ENCODE data around the gene CNTNAP2.
A peak's percentile ranks its signal among the peaks of the same experiment; 100 is the strongest.

Gene CNTNAP2

DNA sequence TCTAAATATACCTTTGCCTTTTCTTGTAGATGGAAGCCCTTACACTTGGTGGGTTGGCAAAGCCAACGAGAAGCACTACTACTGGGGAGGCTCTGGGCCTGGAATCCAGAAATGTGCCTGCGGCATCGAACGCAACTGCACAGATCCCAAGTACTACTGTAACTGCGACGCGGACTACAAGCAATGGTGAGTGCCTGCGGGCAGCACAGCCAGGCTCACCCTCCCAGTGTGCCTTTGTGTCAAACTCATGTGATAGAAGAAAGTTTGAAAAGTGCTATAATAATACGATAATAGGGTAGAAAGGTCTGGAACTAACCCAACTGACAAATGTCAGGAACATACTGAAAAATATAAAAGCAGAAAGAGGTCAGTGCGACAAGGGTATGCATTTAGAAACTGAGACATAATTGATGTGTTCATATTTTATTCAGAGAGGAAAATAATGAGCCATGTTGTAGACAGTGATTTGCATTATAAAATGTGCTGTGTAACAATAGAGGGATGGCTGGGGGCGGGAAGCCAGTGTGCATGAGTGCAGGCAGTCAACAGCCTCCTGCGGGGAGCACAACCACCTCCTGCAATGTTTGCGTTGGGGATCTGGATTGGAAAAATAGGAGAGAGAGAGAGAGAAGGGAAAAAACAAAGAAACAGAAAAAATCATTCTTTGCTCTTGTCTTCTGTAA is 1787.1 kb downstream of the CNTNAP2 start:
- no peak for DNase-seq

DNA sequence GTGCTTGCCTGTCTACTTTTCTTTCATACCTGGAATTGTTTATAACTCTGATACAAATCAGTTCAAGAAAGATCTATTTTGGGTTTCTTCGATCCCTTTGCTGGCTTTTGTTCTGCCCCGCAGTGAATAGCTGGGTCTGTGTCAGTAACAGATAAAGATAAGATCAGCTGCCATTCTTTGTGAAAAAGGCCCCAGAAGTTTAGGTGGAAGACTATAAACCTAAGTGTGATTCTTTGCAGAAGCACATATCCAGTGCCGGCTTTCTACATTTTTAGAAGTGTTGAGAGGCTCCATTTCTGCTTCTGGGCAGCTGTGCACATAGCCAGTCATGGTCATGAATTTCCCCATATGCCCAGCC is 1787.6 kb downstream of the CNTNAP2 start:
- no peak for DNase-seq

DNA sequence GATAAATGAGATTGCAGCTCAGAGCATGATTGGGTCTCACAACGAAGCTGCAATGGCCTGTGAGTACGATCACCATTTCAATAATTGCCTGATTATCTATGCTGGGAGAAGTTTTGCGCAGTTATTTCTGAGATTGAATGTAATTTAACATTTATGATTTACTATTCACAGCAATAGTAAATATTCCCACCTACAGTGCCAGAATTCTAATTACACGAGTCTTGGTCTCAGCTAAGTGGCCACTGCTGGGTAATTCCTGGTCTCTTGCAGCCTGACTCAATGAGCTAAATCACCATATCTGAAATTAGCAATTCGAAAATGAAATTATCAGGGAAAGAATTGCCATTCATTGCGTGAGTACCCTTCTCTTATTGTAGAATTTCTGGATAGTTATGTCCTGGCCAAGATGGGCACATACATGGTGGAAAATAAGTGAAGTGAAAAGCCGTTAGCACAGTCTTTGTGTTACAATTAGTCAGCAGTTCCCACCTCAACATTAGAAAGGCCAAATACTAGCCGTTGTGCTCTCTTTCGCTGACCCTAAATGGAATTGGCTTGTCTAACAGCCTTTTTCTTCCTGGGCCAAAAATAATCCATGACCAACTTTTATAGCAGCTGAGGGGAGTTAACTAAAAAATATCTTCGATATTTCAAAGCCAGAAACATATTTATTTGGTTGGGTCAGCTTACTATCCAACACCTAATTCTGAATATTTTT is 1793.0 kb downstream of the CNTNAP2 start:
- DNase-seq: no peak

DNA sequence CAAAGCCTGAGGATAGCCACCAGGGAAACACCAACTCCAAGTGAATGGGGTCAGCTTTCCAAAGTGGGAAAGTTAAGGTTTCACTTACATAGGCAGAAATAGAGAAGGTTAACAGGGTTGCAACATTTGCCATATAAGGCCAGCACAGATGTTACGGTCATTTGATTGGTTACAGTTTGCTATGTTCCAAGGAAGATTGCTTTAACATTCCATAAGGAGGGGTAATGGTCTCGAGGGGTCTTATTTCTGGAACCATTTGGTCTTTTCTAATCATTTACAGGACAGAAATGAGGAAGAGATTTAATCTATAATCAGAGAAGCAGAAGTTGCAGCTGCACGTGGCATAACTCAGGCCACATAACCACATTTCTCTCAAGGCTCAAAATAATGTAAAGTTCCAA is 1794.6 kb downstream of the CNTNAP2 start:
- DNase-seq: peak; percentile 14

DNA sequence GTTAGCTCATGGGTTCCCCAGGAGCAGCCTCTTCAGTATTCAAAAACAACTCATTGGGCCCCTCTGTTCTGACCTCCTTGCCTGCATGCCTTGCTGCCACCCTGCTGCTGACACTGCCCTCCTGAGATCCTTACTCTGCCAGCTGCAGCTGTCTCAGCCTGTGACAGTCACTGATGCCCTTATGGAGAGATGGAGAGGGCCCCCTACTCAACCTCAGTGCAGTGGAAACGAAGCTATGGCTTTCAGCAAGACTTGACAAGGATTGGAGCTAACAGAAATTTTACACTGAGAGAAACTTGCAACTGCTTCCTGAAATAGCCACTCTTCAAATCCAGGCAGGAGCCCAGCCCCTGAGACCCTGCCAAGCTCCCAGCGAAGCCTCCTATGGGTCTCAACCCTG is 1795.7 kb downstream of the CNTNAP2 start:
- no peak for DNase-seq

DNA sequence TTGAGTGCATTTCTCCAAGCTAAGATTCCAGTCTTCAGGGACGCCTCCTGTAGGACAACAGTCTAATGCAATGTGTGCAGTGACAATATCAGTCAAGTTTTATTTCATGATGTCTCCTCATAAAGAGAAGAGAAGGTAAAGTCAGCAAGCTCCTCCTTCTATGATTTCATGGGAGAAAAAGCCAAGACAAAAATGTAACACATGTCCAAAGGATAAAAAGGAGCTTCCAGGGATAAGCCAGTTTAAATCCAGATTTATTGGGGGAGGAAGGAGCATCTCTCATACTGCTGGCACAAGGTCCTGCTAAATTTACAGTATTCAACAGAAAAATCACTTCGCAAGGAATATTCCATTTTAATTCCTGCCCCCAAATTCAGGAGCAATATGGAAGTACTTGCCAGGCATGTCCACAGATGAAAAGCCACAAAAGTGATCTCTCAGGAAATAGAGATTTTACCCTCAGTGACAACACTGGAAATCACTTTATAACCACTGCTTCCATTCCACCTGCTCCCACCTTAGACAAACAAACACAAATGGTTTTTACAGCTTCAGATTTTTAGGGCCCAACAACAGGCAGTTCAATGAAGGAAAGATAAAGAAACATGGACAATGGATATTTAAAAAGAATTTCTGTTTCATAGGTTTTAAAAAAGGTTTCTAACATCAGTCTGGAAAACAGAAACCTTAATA is 1796.5 kb downstream of the CNTNAP2 start:
- DNase-seq: no peak

DNA sequence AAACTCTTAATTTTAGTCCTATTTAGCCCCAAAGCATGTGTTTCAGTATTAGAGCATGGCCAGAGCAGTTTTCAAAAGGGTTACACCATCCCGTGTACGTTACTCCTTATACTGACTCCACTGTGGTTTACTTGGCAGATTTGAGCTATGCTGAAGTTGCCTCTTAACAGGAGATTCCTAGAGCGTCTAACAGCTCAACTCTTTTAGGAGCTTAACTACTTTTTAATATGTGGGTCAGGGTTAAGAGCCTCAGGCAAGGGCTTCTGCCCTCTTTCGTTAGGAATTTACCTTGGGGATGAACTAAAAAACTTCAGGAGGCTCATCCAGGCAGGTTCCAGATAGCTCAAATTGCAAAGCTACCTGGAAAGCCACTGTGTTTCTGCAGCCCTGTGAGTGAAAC is 1799.2 kb downstream of the CNTNAP2 start:
- no peak for DNase-seq

DNA sequence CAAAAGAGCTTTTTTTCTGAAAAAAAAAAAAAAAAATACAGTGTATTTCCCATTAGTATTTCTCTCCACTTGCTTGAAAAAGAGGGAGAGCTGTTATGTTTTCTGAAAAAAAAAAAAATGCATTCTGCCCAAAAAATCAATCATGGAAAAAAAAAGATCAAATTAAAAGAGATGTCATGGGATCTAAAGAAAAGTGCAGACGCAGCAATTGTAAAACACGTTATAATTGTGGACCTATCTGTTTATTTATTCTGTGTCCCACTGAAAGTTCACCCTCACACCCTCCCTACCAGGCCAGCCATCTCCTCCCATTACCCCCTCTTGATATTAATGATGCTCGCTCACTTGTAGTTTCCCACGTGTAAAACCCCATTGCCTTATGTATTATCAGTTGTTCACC is 1800.0 kb downstream of the CNTNAP2 start:
- no peak for DNase-seq

DNA sequence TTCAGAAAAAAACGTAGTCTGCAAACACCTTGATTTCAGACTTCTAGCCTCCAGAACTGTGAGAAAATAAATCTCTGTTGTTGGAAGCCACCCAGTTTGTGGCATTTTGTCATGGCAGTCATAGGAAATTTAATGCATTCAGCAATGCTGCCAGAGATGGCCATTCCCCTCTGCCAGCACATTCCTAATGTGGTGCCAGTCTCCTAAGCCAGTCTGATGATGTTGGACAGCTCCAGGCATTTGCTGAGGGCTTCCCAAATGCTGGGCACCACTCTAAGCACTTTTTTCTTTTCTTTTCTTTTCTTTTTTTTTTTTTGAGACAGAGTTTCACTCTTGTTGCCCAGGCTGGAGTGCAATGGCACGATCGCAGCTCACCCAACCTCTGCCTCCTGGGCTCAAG is 1807.2 kb downstream of the CNTNAP2 start:
- DNase-seq: no peak

DNA sequence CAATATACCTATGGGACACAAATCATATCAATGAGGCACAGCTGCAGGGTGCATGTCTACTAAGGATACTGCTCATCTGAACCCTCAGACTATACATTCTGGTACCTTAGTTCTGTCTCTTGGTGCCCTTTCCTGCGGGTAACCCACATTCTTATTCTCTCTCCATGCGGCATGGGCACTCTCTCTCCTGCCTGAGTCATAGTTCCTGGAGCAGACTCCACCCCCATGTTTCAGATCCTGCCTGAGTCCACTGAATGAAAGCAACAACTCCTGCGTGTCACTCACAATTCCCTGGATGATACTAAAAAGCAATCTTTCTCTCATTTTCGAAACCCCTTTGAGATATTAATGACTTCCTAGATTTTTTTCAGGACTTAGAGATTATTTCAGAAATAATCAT is 1820.8 kb downstream of the CNTNAP2 start:
- no peak for DNase-seq

DNA sequence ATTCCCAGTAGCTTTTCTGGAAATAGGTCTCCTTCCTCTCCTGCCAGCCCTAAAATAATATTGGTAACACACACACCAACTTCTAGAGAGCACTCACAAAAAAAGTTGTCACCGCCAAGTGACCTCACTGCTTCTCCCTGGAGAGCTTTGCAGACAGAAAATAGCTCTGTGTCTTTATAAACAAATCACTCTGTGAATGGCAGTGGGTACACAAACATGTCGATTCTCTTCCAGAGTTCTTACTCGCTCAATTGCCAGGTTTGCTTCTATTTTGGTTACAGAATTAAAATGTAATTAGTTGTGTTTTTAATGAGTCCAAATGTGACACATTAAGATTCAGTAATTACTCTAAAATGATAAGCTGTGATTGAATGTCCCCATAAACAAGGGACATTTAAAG is 1824.8 kb downstream of the CNTNAP2 start:
- no peak for DNase-seq

DNA sequence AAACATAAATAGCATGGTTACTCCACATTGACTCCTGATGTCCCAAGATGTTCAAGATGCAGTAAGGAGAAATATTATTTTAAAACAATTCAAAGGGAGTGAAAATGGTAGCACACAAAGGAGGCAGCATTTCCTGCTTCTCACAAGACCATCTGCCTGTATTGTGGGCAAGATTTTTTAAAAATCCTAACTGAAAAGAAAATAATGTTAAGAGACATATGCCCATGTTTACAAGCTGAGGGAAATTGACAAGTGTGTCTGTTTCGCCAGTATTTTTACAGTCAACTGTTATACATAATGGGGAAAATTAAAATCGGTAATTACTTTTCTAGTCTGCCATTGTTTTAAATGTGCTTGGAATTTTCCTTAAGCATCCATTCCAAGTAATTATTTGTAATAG is 1827.7 kb downstream of the CNTNAP2 start:
- no peak for DNase-seq

DNA sequence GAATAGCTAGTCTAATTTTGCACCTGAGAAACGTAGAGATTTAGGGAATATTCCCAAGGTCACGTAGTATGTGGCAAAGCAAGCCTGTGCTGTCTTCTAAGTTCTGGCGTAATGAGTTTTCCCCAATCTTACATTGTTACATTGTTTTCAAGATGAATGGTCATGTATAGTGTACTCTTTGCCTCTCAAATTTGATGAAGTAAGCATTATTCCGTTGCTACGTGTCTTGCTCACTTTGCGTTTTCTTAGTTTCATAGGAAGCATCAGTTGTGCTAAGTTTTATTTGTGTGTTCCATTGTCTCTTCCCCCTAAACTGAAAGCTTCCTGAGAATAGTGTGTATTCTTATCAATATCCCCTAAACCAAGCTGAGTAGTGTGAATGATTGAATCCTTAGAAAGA is 1836.3 kb downstream of the CNTNAP2 start:
- no peak for DNase-seq

DNA sequence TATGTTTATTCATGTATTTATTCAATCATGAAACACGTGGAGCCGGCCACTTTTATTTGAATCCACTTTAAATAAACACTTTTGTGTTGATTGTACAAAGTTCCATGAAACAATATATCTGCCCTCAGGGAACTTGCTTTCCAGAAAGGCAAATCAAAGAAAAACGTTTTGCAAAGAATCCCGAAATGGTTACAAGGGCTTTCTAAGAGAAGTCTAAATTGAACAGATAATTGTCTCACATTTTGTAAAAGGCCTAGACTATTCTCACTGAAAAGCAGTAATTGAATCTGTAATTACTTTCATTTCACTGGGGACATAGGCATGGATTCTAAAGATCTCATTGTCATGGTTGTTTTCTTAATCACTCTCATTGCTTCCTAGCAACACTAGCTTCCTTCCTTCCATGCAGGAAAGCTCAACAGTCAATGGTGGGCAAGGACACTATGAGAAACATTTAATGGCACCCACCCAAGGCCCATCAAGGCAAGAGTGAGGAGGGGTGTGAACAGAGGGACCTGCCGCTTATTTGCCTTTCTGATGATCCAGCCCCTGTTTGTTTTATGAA is 1851.5 kb downstream of the CNTNAP2 start:
- DNase-seq: no peak

DNA sequence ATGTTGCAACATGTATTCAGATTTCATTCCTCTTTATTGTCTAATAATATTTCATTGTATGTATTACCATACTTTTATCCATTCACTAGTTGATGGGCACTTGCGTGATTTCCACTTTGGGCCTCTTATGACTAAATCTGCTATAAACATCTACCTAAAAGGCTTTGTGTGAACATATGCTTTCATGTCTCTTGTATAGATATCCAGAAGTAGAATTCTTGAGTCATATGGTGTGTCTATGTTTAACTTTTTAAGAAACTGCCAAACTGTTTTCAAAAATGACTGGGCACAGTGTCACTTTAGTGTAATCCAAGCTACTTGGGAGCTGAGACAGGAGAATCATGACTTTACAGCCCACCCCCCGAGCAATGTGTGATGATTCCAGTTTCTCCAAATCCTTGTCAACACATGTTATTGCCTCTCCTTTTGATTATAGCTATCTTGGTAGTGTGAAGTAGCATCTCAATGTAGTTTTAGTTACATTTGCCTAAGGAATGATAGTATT is 1855.1 kb downstream of the CNTNAP2 start:
- DNase-seq: no peak

DNA sequence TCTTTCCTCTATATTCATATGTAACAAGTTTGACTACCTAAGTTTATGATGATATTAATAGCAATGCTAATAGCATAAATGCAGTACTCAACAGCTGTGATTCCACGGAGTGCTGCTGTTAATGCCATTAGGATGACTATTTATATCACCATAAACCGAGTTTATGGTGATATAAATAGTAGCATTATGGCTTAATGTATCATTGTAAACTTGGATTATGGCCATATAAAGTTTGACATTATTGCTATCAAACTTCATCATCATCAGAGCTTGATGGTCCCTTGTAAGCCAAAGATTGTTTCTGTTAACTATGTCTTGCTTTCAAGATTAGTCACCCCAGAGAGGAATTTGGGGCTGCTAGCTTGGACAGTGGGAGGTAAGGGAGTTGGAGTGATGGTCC is 1861.6 kb downstream of the CNTNAP2 start:
- DNase-seq: no peak

DNA sequence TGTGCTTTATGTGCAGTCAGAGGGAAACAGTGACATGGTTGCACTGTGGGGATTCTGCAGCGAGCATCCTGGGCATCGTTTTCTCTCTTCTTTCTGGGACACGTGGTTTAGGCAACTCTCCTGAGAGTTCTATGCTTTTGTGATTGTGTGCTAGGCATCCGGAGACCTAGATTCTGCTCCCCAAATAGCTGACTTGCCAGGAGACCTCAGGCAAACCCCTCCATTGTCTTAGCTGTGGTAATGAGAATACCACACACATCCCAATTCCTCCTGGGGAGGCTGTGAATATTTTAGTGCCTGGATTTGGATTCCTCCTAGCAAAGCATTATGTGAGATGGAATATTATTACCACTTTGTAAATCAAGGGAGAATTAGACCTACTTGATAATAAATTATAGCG is 1862.0 kb downstream of the CNTNAP2 start:
- no peak for DNase-seq

DNA sequence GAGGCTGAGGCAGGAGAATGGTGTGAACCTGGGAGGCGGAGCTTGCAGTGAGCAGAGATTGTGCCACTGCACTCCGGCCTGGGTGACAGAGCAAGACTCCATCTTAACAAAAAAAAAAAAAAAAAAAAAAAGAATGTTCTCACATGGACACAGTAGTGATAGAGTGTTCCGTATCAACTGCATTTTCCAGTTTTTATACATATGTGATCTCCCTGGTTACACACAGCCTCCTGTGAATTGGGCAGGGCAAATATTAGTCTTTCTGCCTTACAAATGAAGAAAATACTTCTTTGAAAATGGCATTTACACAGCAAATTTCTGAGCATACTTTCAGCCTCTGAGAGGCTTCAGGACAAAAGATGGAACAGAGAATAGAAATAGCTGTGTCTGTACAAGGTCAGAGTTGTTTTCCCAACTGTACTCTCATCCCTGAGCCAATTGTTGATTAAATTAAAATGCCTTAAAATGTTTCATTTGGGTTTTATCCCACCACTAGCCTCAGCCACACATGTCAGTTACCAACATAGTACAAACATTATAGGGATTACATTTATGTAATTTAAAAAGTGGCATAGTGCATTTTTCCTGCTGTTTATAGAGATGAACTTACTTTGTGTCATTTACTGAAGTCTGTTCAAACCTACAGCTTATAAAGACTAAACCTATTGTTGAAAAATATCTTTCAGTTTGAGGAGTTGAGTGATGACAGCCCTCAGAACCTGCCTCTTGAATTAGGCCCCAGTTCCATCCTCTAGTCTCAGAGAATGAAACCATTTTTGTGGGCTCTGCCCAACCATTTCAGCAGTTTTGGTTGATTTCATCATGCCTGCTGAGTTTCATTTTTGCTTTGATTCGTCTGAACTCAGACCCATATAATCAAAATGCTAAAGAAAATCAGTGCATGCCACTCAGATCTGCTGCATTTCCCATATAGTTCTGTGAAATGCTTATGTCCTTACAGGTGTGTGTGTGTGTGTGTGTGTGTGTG is 1864.5 kb downstream of the CNTNAP2 start:
- peak; percentile 4 for DNase-seq

DNA sequence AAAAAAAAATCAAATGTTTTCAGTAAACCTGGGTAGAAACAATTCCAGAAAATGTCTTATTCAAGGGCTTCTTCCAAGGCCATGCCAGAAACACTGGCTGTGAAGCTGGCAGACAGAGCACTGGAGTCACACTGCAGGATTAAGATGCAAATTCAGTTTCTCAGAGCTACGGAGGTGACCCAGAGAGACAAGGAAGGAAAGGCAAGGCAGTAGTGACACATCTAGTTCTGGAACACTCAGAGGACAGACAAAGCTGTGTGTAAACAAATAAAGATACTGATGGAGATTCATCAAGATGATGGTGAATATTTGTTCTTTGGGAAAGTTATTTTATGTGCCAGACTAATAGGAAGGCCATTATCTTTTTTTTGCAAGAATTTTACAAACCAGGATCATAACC is 1865.7 kb downstream of the CNTNAP2 start:
- DNase-seq: no peak

DNA sequence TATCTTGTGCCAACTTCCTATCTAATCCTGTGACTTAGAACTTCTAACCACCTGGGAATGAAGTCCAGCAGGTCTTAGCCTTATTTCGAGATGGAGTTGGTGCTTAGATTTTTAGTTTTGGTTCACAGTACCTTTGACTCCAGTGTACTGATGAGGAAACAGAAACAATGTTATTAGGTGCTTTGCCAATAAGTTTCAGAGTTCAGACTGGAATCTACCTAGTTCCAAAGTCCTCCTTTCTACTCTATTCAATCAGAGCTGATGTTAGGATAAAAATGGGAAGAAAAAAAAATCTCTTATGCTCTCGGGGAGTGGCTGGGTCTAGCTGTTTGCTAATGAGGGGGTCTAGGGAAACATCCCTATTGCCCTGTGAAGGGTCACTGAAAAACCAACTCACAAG is 1867.7 kb downstream of the CNTNAP2 start:
- DNase-seq: no peak

DNA sequence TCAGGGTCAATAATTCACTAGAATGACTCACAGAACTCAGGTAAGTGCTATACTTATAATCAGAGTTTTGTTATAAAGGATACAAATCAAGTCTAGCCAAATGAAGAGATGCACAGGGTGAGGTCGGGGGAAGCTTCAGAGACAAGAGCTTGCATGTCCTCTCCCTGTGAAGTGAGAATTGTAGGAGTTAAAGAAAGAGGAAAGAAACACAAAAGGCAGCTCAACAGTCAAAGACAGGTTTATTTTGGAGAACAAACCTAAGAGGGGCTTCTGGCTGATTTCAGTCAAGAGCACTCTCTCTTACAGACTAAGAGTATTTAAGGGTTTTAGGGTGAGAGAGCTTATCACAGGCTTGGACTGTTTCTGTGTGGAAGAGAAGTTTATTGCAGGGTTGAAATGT is 1873.5 kb downstream of the CNTNAP2 start:
- DNase-seq: no peak

DNA sequence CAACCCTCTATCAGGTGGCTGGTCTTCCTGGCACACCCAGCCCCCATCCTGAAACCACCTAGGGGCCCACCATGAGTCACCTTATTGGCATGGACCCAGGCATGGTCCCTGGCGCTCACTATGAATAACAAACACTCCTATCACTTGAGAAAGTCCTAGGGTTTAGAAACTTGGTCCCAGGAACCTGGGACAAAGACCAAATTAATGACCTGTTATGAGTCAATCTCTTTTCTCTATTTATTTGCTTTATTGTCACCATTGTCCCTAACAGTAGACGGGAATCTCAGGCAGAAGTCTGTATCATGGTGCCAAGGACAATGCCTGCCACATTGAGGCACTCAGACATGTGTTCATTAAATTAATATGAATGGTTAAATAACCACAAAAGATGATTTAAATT is 1874.3 kb downstream of the CNTNAP2 start:
- no peak for DNase-seq

DNA sequence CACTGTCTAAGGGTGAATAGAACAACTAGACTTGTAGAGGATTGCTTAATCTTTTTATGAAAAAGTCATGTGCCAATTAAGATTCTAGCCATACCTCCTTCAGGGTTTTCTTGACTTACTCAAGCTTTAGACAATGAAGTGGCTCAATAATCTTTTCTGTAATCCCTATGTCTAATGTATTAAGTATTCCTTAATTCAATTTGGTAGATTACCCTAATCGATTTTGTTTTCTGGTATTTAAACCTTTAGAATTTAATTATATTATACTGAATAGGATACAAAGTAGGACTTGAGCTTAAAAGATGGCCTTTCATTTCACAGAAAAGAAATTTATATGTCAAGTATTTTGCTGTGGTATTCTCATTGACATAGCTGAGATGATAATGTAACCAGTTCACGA is 1876.1 kb downstream of the CNTNAP2 start:
- DNase-seq: no peak

Measured in suppressor macrophage treated with lipopolysaccharide for 4 hours (primary cell).